Measurements from ENCODE around the gene HSPA1A.

GRCh38 chr6:31861919-31862343 is 46.6 kb downstream of the HSPA1A start:
- no peak for TF ChIP-seq POLR2AphosphoS5 (IDR thresholded peaks at IDR 0.05)
- TF ChIP-seq CTCF (IDR thresholded peaks at IDR 0.05 in 8 of 11, conservative IDR thresholded peaks at IDR 0.05 in 3 of 11): no peak
- TF ChIP-seq POLR2A (IDR thresholded peaks at IDR 0.05): no peak

Measured in spleen (tissue), 7 donors.